H1 (cell line): ENCODE data around the gene MGLL. TPM values are rescaled to one million over a fixed set of nuclear protein-coding genes. Genes with fewer than 3 reads are reported as not detected.

Experiments used
- CTCF ChIA-PET: fragments of 300-600 bp; sonication (Branson Sonifier 250); formaldehyde crosslinking; loops from one replicate; lab custom pipeline; 2021; ENCODE audit not compliant: partially characterized antibody; lab: Charles Lee
- POLR2A ChIA-PET: fragments of 300-600 bp; sonication (Branson Sonifier 250); formaldehyde crosslinking; loops from one replicate; lab custom pipeline; 2021; ENCODE audit warnings: inconsistent platforms; ENCODE audit not compliant: partially characterized antibody; lab: Charles Lee
- DNase-seq, 2 experiments: peaks; one replicate each; pipeline versions ENCODE4 v3.0.0 to v3.0.0-alpha.2; 2010 to 2022; ENCODE audit warnings: low spot score in 2 of 2, low read depth in 1 of 2, mixed read lengths in 1 of 2
- FAIRE-seq: peaks from 2 replicates; lab custom pipeline; 2011; peaks lifted over from hg19 to GRCh38; lab: Jason Lieb, UNC
- H2AFZ ChIP-seq: 2 replicates; pipeline ENCODE4 v1.8.1; 2012; ENCODE audit warnings: low read length, inconsistent platforms
- H2AK5ac ChIP-seq: 2 replicates; pipeline ENCODE4 v1.6.1; 2013; ENCODE audit warnings: low read depth, low read length
- H2BK120ac ChIP-seq: replicated peaks from 2 replicates; pipeline ENCODE3; 2013; ENCODE audit warnings: low read depth, low read length, inconsistent platforms
- H2BK12ac ChIP-seq: 2 replicates; pipeline ENCODE4 v1.6.1; 2013; ENCODE audit warnings: low read depth, low read length
- H2BK15ac ChIP-seq: 2 replicates; pipeline ENCODE4 v1.6.1; 2013; ENCODE audit warnings: low read length
- H2BK20ac ChIP-seq: 2 replicates; pipeline ENCODE4 v1.6.1; 2013; ENCODE audit warnings: low read length
- H2BK5ac ChIP-seq: 2 replicates; pipeline ENCODE4 v1.6.1; 2013; ENCODE audit warnings: low read depth, low read length
- H3K14ac ChIP-seq: 2 replicates; pipeline ENCODE4 v1.6.1; 2013; ENCODE audit warnings: inconsistent platforms; ENCODE audit not compliant: insufficient read length
- H3K18ac ChIP-seq: 2 replicates; pipeline ENCODE4 v1.6.1; 2013; ENCODE audit warnings: low read length; ENCODE audit errors: extremely low read depth
- H3K23ac ChIP-seq: 2 replicates; pipeline ENCODE4 v1.6.1; 2013; ENCODE audit warnings: inconsistent platforms; ENCODE audit not compliant: insufficient read length
- H3K23me2 ChIP-seq: 2 replicates; pipeline ENCODE4 v1.6.1; 2013; ENCODE audit warnings: low read depth, low read length
- H3K27ac ChIP-seq: 2 replicates; pipeline ENCODE4 v1.6.1; 2011; ENCODE audit warnings: low read depth, low read length, inconsistent platforms
- H3K27me3 ChIP-seq, 4 experiments: replicated peaks in 1 of 4; 1 replicate in 1 of 4; 2 replicates in 3 of 4; pipeline versions ENCODE4 v1.6.1 to v1.8.1; 2011 to 2013; ENCODE audit warnings: low read length in 3 of 4, mild to moderate bottlenecking in 3 of 4, inconsistent platforms in 2 of 4, mixed read lengths in 2 of 4, moderate library complexity in 1 of 4; ENCODE audit not compliant: control insufficient read depth in 3 of 4, insufficient read depth in 3 of 4; ENCODE audit errors: extremely low read depth in 1 of 4
- H3K36me3 ChIP-seq, 4 experiments: 2 replicates each; pipeline versions ENCODE4 v1.6.1 to v1.8.1; 2011 to 2013; ENCODE audit warnings: mild to moderate bottlenecking in 4 of 4, low read length in 3 of 4, moderate library complexity in 2 of 4, control low read depth in 1 of 4, inconsistent platforms in 1 of 4; ENCODE audit not compliant: insufficient read depth in 4 of 4, control insufficient read depth in 2 of 4
- H3K4ac ChIP-seq: replicated peaks from 2 replicates; pipeline ENCODE3; 2013; ENCODE audit warnings: low read length, low read depth, mixed read lengths, inconsistent platforms; ENCODE audit not compliant: insufficient read length
- H3K4me1 ChIP-seq, 4 experiments: replicated peaks in 1 of 4; 1 replicate in 1 of 4; 2 replicates in 3 of 4; pipeline versions ENCODE4 v1.6.1 to v1.8.1; 2011 to 2013; ENCODE audit warnings: low read length in 3 of 4, inconsistent platforms in 2 of 4, mixed read lengths in 1 of 4; ENCODE audit not compliant: insufficient read depth in 4 of 4, control insufficient read depth in 3 of 4
- H3K4me2 ChIP-seq, 2 experiments: 2 replicates each; pipeline versions ENCODE4 v1.6.1 to v1.8.1; 2011 to 2013; ENCODE audit warnings: low read depth in 2 of 2, low read length in 2 of 2, control low read depth in 1 of 2, inconsistent platforms in 1 of 2, mild to moderate bottlenecking in 1 of 2; ENCODE audit not compliant: insufficient read depth in 1 of 2
- H3K4me3 ChIP-seq, 4 experiments: fragments of 200-600, 300-600 bp in 1 of 4; sonication (generic), shearing (Covaris generic), sonication (Bioruptor Twin) in 1 of 4; 2 replicates each; pipeline versions ENCODE4 v1.5.1 to v1.8.1; 2011 to 2016; ENCODE audit warnings: low read length in 4 of 4, low read depth in 3 of 4, control low read depth in 2 of 4, inconsistent platforms in 2 of 4, mild to moderate bottlenecking in 2 of 4, mixed read lengths in 1 of 4, moderate library complexity in 1 of 4; ENCODE audit not compliant: insufficient read depth in 2 of 4; ENCODE audit errors: extremely low read depth in 1 of 4
- H3K56ac ChIP-seq: replicated peaks from 2 replicates; pipeline ENCODE3; 2013; ENCODE audit warnings: low read depth, mild to moderate bottlenecking, mixed read lengths, low read length, inconsistent platforms; ENCODE audit not compliant: insufficient read length
- H3K79me1 ChIP-seq: 2 replicates; pipeline ENCODE4 v1.6.1; 2013; ENCODE audit warnings: low read depth, low read length, control low read depth
- H3K79me2 ChIP-seq, 2 experiments: 2 replicates each; pipeline versions ENCODE4 v1.6.1 to v1.8.1; 2012 to 2013; ENCODE audit warnings: low read length in 2 of 2, mild to moderate bottlenecking in 2 of 2, inconsistent platforms in 1 of 2; ENCODE audit not compliant: insufficient read depth in 2 of 2, control insufficient read depth in 1 of 2
- H3K9ac ChIP-seq, 4 experiments: replicated peaks in 1 of 4; 1 replicate in 1 of 4; 2 replicates in 3 of 4; pipeline versions ENCODE4 v1.6.1 to v1.8.1; 2011 to 2013; ENCODE audit warnings: low read depth in 3 of 4, low read length in 3 of 4, control low read depth in 2 of 4, mild to moderate bottlenecking in 2 of 4, moderate library complexity in 2 of 4, inconsistent platforms in 1 of 4; ENCODE audit errors: extremely low read depth in 1 of 4
- H3K9me3 ChIP-seq, 2 experiments: 2 replicates each; pipeline versions ENCODE4 v1.6.1 to v1.8.1; 2012 to 2013; ENCODE audit warnings: mild to moderate bottlenecking in 2 of 2, moderate library complexity in 2 of 2, control low read depth in 1 of 2, inconsistent platforms in 1 of 2, low read depth in 1 of 2, low read length in 1 of 2, mixed read lengths in 1 of 2; ENCODE audit not compliant: insufficient read depth in 2 of 2
- H4K20me1 ChIP-seq, 2 experiments: replicated peaks in 1 of 2; 2 replicates each; pipeline versions ENCODE3 to v1.8.1; 2011 to 2013; ENCODE audit warnings: inconsistent platforms in 2 of 2, low read length in 2 of 2, mild to moderate bottlenecking in 1 of 2; ENCODE audit not compliant: insufficient read depth in 2 of 2, control insufficient read depth in 1 of 2
- H4K5ac ChIP-seq: 2 replicates; pipeline ENCODE4 v1.6.1; 2013; ENCODE audit warnings: low read length, low read depth, mixed read lengths, inconsistent platforms; ENCODE audit not compliant: insufficient read length
- H4K8ac ChIP-seq: 2 replicates; pipeline ENCODE4 v1.8.0; 2013; ENCODE audit warnings: mild to moderate bottlenecking, moderate library complexity, low read length, inconsistent platforms; ENCODE audit not compliant: insufficient read depth; ENCODE audit errors: extremely low read depth
- H4K91ac ChIP-seq: replicated peaks from 2 replicates; pipeline ENCODE3; 2013; ENCODE audit warnings: low read length, mixed read lengths, inconsistent platforms; ENCODE audit not compliant: insufficient read length
- EP300 ChIP-seq, 2 experiments: IDR thresholded peaks; 1 replicate in 1 of 2; 2 replicates in 1 of 2; pipeline ENCODE4 v1.6.1; 2011 to 2012; ENCODE audit warnings: low read depth in 2 of 2, low read length in 2 of 2, mild to moderate bottlenecking in 2 of 2, borderline replicate concordance in 1 of 2, inconsistent platforms in 1 of 2, moderate library complexity in 1 of 2
- HDAC2 ChIP-seq, 2 experiments: fragments of 300-600 bp in 1 of 2; sonication (generic) in 1 of 2; IDR thresholded peaks; 2 replicates each; pipeline ENCODE4 v1.6.1; 2011 to 2012; ENCODE audit warnings: low read depth in 2 of 2, low read length in 2 of 2, mild to moderate bottlenecking in 2 of 2, moderate library complexity in 2 of 2, borderline replicate concordance in 1 of 2, inconsistent platforms in 1 of 2
- JUN ChIP-seq: IDR thresholded peaks from 2 replicates; pipeline ENCODE4 v1.6.1; 2011; ENCODE audit warnings: low read depth, mild to moderate bottlenecking, improper control_type of control experiment, low read length
- SIN3A ChIP-seq, 2 experiments: IDR thresholded peaks in 1 of 2; conservative IDR thresholded peaks in 1 of 2; 2 replicates each; pipeline ENCODE4 v1.6.1; 2011 to 2012; ENCODE audit warnings: low read length in 2 of 2, improper control_type of control experiment in 1 of 2, low read depth in 1 of 2, mild to moderate bottlenecking in 1 of 2
- YY1 ChIP-seq: IDR thresholded peaks from 2 replicates; pipeline ENCODE4 v1.6.1; 2011; ENCODE audit warnings: low read depth, mild to moderate bottlenecking, low read length
- WGBS, 2 experiments: shearing (Covaris generic) in 1 of 2; methylation state at CpG; one replicate each; pipeline versions ENCODE4 v1.1.6 to v1.1.7; 2013 to 2015; ENCODE audit warnings: low lambda C conversion rate in 2 of 2, mixed read lengths in 2 of 2, inconsistent platforms in 1 of 2, low coverage in 1 of 2, missing lambda C conversion rate in 1 of 2; ENCODE audit not compliant: insufficient replicate concordance in 2 of 2, insufficient coverage in 1 of 2, insufficient read length in 1 of 2; ENCODE audit errors: extremely low coverage in 1 of 2, missing lambda C conversion rate in 1 of 2; 5-methylcytosine and 5-hydroxymethylcytosine counted together
- polyA plus RNA-seq, 7 experiments: library from polyadenylated mRNA; depleted of rRNA in 3 of 7; stranded (reverse) in 5 of 7; unstranded in 2 of 7; fragments of >200 nt in 5 of 7; fragments of 200-250 nt in 2 of 7; gene quantifications; 1 replicate in 5 of 7; 2 replicates in 1 of 7; 4 replicates in 1 of 7; pipeline versions ENCODE4 v1.2.1 to v1.2.3, GENCODE V29; 2011 to 2013; ENCODE audit warnings: missing spikeins in 2 of 7, mixed read lengths in 2 of 7
- total RNA-seq: library from RNA; stranded (reverse); fragmentation: NEBNext Ultra II Directional; extraction: Animal tissue kit (Norgen Biotek cat#: 25700); gene quantifications from 2 replicates; pipeline ENCODE4 v1.2.1, GENCODE V29; 2021
- TF ChIP-seq, protein P1 (sequence below): IDR thresholded peaks from 2 replicates; pipeline ENCODE4 v1.6.1; 2011; ENCODE audit warnings: low read length, improper control_type of control experiment

Gene MGLL
- total and polyA plus RNA-seq, 2 of the 8 experiments (the other 6 are each of a cell fraction or from before 2014, with no cell fraction given), result 0.05 to 0.34 TPM

DNA sequence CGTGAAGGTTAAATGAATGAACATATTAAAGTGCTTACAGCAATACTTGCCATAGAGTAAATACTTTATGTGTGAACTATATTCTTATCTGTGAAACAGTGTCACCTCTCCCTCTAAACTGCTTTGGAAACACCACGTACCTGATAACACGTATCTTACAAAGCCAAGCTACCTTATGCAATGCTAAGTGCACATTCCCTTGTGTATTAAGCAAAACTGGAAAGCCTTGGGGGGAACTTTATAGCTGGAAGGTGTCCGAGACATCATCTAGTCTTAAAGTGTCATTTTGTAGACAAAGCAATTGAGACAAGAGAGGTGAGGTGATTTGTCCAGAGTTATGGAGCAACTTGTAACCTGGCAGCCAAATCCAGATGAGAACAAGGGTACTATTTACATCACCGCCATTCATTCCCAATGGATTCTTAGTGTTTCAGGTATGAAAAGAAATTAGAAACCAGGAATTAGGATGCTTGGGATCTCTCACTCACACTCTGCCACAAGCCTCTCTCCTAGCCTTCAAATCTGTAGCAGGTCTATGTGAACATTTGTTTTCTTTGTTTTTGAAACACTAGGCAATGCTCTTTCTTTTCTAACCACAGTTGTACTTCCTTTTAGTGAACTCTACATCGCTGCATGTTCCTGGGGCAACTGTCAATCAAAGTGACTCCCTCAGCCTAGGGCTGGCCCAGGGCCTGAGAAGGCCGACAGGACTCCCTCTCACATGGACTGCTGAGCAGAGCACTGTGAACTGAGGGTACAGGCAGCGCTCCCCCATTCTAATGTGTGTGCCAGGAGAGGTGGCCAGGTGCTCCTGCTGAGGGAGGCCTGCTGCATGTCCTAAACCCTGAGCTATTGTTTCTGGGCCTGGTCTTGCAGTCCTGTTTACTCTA is 13.9 kb upstream of the MGLL start:
- no peak overlapping the region for H2BK120ac ChIP-seq
- H2BK15ac ChIP-seq, result no peak overlapping the region
- FAIRE-seq, result no peak
- no peak overlapping the region for H4K8ac ChIP-seq
- CTCF ChIA-PET, result interaction anchor here (1.1 to 5.1 kb wide), 6 partner anchors 32 to 261 kb away, joined by 3 to 71 read pairs (median 5); no protein-coding TSS in a partner anchor
- no peak for TF ChIP-seq HDAC2 (IDR thresholded peaks at IDR 0.05; ENCODE audit: borderline replicate concordance in 1 of 2, low read depth in 2 of 2, low read length in 2 of 2)
- no peak for TF ChIP-seq YY1
- TF ChIP-seq JUN, result no peak
- no peak for TF ChIP-seq SIN3A (conservative IDR thresholded peaks at IDR 0.05 in 1 of 2, IDR thresholded peaks at IDR 0.05 in 1 of 2; ENCODE audit: low read depth in 1 of 2, low read length in 2 of 2)
- TF ChIP-seq, protein P1, sequence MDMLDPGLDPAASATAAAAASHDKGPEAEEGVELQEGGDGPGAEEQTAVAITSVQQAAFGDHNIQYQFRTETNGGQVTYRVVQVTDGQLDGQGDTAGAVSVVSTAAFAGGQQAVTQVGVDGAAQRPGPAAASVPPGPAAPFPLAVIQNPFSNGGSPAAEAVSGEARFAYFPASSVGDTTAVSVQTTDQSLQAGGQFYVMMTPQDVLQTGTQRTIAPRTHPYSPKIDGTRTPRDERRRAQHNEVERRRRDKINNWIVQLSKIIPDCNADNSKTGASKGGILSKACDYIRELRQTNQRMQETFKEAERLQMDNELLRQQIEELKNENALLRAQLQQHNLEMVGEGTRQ, result no peak
- TF ChIP-seq EP300 (IDR thresholded peaks at IDR 0.05; ENCODE audit: borderline replicate concordance in 1 of 2, low read depth in 2 of 2, low read length in 2 of 2), result no peak
- TF ChIP-seq, all 59 proteins: peak for 0
- Histone ChIP-seq H3K79me1 (no peaks in the 10 kb centered on the region), H2BK5ac (no peak overlapping the region), H3K9ac (no peak overlapping the region), H2BK20ac (no peak overlapping the region), H3K27me3 (no peaks in the 10 kb centered on the region), H4K20me1 (no peaks in the 10 kb centered on the region), H3K9me3 (no peaks in the 10 kb centered on the region), H3K4me2 (no peak overlapping the region), H3K27ac (no peak overlapping the region), H2AFZ (0 out of 2 replicates have a peak overlapping the region, but pooled peaks have one; percentile 33), H2AK5ac (no peak overlapping the region), H3K4me3 (no peak overlapping the region), H3K23ac (no peak overlapping the region), H3K14ac (no peak overlapping the region), H2BK12ac (no peak overlapping the region), H3K36me3 (peaks cover 0 to 2% (median 0%) of the 10 kb centered on the region in 4 experiments; a peak in 1 of 8 replicates), H3K79me2 (no peaks in the 10 kb centered on the region), H3K56ac (no peak overlapping the region), H3K4ac (no peak overlapping the region), H3K23me2 (no peaks in the 10 kb centered on the region), H4K91ac (no peak overlapping the region), H4K5ac (no peak overlapping the region), H3K4me1 (no peaks in the 10 kb centered on the region), H3K18ac (no peak overlapping the region)
- POLR2A ChIA-PET, result no interaction called here
- no peak for DNase-seq
- 90% methylated on average over 8 of the region's 8 CpGs; no CpG with 5 or more reads in 1 of the 2 experiments for WGBS, 2 experiments
